Medulla oblongata (tissue), 1 donor: ENCODE results near the gene TCN2.
"Not testable (repeated sequence)": the region's sequence is repeated elsewhere in the genome, so short reads cannot be mapped to it uniquely, and the experiment has no call there.

Experiments
- DNase-seq: peaks from one replicate; pipeline ENCODE4 v3.0.0-alpha.2; 2015; ENCODE audit errors: extremely low spot score

TCN2 gene

DNA sequence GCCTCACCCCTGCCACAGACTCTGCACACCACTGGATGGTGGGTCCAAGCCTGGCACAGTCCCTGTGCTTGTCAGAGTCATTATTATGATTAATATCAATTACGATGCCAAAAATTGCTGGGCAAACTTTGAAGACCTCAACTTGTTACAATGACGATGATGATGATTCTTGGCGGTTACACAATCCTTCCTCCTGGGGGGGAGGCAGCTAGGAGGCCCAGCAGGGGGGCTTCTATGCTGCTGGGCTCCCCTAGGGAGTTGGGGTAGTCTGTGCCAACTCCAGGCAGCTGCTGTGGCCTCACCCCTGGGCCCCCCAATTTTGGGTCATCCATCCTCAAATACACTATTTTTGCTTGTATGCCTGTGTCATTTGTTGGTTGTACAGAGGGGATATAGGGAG is 40.6 kb downstream of the TCN2 start:
- DNase-seq = no peak

- DNase-seq = no peak
Measured at GRCh38 chr22:30648825-30649224, 41.9 kb downstream of the TCN2 start.

GRCh38 chr22:30649430-30650007 is 42.5 kb downstream of the TCN2 start:
- DNase-seq = no peak

GRCh38 chr22:30650508-30651116 is 43.6 kb downstream of the TCN2 start:
- DNase-seq = peak; percentile 80

DNA sequence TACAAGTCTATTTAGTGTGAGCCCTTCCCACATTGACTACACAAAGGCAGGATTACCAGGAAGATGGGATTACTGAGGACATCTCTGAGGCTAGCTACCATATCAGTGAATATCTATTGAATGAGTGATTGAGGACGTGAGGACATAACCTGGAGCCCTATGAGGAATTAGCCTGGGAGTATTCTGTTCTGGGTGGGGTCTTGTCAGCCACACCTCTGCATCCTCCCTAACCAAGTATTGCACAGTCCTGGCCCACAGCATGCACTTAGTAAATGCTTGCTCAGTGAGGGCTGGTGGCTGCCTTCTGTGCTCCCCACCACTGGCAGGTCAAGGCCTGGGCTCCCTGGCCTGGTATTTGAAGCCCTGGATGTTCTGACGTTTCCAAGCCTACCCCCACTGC is 45.9 kb downstream of the TCN2 start:
- DNase-seq = no peak

DNA sequence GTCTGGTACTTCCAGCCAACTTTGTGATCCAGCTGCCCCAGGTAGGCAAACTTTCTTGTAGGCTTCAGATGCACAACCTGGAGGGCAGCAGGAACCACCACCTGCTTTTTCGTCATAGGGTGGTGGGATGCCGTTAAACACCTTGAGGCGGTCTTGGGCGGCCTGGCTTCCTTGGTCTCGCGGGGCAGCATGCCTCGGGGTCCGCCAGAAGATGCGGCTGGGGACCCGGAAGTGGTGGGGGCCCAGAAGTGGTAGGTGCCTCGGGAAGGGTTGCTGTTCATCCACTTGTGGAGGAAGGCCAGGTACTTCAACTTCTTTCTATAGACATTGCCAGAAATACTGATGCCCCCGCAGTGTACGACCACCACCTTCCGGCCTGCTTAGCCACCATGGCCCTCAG is 47.4 kb downstream of the TCN2 start:
- no peak for DNase-seq

DNA sequence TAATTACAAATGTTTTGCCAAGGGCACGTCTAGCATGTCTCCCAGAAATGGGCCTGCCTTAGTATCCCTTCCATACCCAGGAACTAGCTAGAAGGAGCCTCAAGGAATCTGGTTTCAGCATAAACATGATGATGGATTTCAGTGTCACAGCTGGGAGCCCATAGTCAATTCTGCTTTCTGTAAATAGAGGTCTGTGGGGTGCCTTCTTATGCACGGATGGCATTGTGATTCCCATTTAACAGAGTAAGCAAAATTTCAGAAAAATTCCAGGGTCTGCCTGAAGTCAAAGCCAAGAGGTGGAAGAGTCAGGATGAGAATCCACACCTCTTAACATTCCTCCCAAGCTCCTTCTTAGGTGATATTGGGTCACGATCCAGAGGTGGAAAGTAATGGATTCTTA is 48.6 kb downstream of the TCN2 start:
- DNase-seq = no peak

- DNase-seq = no peak
Measured at GRCh38 chr22:30662040-30662439, 55.1 kb downstream of the TCN2 start.

- no peak for DNase-seq
Measured at GRCh38 chr22:30664798-30665197, 57.8 kb downstream of the TCN2 start.

DNA sequence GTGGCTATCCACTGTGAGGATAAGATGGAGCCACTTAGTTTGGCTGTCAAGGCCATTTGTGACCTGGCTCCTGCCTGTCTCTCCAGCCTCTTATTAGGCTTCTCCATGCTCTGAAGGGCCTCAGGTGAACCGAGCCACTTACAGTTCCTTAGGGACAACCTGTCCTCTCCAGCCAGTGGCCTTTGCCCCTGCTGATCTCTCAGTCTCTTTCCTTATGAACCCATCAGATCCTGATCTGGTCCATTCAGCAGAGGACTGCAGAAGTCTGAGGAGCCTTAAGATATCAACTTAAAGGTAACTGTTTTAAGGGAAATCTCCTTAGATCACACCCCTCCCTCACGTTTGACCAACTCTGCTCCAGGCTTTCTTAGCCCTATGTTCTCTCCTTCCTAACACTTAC is 58.3 kb downstream of the TCN2 start:
- DNase-seq = no peak

DNA sequence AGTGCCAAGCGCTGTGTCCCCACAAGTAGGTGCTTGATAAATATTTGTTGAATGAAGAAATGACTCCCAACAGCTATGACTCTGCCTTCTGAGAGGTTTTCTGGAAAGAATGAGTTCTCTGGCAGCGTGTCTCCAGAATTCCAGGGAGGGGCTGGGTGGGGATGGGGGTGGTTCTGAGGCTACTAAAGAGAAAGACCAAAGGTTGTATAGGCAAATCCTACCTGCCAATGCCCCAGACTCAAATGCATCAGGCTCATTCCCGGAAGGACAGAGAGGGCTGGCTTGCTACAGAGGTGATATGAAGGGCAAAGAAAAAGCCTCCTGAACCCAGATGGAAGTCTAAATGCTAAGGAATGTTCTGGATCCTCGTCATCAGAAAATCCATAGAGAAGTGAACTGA is 58.8 kb downstream of the TCN2 start:
- DNase-seq = no peak

GRCh38 chr22:30667107-30667493 is 60.1 kb downstream of the TCN2 start:
- no peak for DNase-seq

GRCh38 chr22:30667494-30668385 is 60.8 kb downstream of the TCN2 start, which contains the start of gene DUSP18:
TSS of gene DUSP18 (minus strand) at chr22:30667875. CDS start at chr22:30664003, 3,872 bp downstream.
- DNase-seq = peak; percentile 93

GRCh38 chr22:30668386-30668710 is 61.4 kb downstream of the TCN2 start:
- no peak for DNase-seq

GRCh38 chr22:30671071-30671470 is 64.1 kb downstream of the TCN2 start:
- no peak for DNase-seq

DNA sequence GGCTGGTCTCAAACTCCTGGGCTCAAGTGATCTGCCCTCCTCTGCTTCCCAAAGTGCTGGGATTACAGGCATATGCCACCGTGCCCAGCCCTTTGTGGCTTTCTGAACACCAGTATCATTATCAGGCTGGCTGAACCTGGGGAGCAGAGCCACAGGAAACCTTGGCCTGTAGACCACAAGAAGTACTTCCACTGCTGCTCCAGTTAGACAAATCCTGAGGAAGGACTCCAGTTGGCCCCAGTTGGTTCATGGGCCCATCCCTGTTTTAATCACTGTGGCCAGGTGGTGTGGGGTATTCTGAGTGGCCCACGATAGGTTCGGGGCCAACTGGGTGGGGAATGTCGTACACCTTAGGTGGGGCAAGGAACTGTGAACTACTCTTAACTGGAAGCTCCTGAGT is 66.2 kb downstream of the TCN2 start:
- DNase-seq = no peak

DNA sequence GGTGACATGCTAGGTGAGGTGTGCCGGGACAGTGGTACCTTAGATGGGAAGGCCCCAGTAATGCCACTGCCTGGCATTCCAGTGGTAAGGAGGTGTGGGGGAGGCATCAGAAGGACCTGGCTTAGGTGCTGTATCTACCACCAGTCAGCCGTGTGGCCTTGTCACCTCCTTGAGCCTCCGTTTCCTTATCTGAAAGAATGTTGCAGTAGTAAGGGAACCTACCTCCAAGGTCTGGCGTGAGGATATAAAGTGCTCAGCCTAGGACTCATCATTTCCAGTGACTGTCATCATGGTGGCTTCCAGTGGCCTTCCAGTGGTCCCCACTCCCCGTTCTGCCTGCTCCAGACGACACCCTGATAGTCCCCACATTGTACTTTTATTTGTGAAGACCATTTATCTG is 67.5 kb downstream of the TCN2 start:
- DNase-seq = no peak

- DNase-seq = no peak
Measured at GRCh38 chr22:30675436-30675835, 68.5 kb downstream of the TCN2 start.

DNA sequence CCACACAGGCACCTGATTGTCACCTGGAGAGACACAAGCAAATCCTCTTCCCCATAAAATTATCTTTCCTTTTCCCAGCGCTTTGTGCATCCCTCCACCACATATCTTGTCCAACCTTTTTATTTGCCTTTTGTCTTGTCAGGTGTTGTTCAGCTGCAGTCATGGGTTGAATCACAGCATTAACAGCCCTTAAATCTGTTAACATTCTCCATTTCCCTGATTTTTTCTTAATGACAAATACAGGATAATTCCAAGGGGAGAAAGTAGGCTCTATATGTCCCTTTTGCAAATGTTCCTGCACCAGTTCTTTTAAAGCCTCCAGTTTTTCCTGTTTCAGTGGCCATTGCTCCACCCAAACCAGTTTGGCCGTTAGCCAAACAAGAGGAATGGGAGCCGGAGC is 69.6 kb downstream of the TCN2 start:
- not testable (repeated sequence) for DNase-seq
